CD4-positive, alpha-beta T cell treated with Interleukin-17A for 1 hour (primary cell): ENCODE data around the gene ERCC5.

ENCODE experiments used
- DNase-seq: peaks from one replicate; pipeline ENCODE4 v3.0.0-alpha.2; 2020

Gene ERCC5

GRCh38 chr13:102845630-102846260 lies at the start of gene ERCC5:
ERCC5 (plus strand) TSS chr13:102846032; CDS start chr13:102846267, 235 bp downstream.
- peak; percentile 97 for DNase-seq

- peak; percentile 79 for DNase-seq
Measured at GRCh38 chr13:102798581-102799425, 47.0 kb upstream of the ERCC5 start, which contains the start of the genes BIVM and POGLUT2. BIVM (plus strand) TSS chr13:102799119; CDS start chr13:102807268, 8,149 bp downstream. POGLUT2 (minus strand) TSS chr13:102798976; CDS start chr13:102798670, 306 bp downstream.

DNA sequence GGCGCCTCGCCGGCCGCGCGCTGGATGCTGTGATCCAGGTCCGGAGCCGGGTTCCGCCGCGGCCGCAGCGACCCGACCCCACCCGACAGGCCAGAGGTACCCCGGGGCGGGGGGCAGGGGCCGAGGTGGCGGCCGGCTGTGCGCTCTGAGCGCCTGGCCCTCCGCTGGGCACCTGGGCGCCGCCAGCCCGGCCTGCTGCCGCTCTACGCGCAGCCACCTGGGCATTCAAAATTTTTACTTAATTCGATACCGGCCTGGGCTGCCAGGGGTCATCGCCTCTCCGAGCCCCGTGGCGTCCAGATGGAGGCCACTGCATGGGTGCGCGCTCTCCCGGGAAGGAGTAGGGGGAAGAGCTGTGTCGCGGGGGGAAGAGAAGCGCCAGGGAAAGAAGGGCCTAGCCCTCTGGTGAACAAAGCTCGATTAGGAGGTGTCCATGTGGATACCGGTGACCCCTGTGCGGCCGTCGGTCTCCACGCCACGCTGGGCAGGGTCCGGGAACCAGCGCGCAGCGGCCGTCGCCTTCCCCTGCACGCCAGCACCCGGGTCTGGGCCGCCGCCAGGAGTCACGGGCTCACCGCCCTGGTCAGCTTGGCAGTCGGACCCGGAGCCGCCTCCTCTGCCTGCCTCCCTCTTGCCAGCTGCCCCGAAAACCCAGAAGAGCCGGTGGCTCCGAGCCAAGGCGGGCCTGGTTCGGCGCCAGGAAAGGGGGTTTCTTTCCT lies 46.2 kb upstream of the ERCC5 start:
- DNase-seq: no peak

GRCh38 chr13:102800145-102801041 lies 45.4 kb upstream of the ERCC5 start:
- peak; percentile 87 for DNase-seq

GRCh38 chr13:102805680-102806079 lies 40.2 kb upstream of the ERCC5 start:
- DNase-seq: no peak

GRCh38 chr13:102807699-102808098 lies 38.1 kb upstream of the ERCC5 start:
- no peak for DNase-seq

DNA sequence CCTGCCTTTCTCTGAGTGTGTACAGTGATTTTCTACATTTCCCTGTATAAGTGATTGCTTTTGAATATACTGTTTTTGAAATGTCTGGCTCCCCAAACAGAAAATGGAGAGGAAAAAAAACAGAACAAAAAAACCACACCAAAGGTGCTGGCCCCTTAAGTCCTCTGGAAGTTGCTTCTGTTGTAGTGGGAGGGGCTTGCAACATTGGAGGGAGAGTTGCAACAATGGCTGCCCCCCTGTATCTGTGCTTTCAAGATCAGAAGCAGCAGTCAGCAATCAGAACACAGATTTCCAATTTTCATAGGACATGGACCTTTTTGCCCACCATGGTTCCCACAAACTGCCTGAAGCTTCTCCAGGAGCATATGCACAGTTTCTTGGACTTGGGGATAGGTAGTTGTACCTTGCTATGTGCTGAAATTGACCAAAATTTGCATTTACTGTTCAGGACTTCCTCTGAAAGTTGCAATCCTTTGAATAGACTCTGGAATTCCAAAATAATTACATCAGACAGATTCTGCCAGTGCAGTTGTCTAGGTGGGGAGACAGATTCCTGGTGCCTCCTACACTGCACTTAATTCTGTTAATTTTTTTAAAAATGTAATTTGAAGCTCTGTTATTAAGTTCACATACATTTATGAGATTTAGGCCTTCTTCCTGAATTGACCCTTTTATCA lies 33.1 kb upstream of the ERCC5 start:
- DNase-seq: no peak

DNA sequence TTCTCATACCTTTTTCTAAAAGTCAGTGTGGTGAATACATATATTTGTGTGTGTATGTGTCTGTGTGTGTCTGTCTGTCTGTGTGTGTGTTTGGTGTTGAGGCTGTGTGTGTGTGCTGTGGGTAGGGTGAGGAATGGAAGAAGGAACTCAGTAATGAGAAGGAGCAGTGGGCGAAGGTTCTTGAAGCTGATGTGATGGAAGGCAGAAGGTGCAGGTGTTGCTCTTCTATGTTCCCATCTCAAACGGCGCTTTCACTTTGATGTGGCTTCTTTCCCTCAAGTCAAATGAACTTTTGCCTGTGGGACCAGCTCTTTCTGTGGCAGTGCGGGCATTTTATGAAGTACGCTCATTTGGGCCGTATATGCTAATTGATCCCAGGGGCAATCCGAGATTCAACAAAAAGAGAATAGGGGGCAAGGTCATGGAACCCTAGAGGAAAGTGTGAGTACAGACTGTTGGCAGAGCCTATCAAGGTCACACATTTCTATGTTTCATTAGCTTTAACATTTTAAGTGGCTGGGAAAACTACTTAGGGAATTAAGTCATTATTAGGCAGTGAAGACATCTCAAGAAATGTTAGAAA lies 31.7 kb upstream of the ERCC5 start:
- no peak for DNase-seq

GRCh38 chr13:102814793-102815192 lies 31.0 kb upstream of the ERCC5 start:
- no peak for DNase-seq

DNA sequence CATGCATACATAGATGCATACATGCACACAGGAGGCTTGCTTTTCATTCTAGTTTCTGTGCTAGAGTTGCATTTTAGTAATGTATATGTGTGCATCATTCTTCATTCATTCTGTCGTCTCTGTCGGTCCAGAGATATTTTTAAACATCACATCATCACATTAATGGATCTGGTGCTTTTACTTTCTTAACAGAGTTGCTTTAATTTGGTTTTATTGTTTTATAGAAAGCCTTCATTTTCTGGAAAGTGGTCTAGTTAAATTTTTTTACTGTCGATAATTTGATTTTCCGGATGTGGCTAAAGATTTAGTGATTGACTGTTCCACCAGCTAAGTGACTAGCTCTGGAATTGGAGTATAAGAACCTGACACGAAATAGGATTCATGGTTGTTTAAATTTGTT lies 30.0 kb upstream of the ERCC5 start:
- no peak for DNase-seq

DNA sequence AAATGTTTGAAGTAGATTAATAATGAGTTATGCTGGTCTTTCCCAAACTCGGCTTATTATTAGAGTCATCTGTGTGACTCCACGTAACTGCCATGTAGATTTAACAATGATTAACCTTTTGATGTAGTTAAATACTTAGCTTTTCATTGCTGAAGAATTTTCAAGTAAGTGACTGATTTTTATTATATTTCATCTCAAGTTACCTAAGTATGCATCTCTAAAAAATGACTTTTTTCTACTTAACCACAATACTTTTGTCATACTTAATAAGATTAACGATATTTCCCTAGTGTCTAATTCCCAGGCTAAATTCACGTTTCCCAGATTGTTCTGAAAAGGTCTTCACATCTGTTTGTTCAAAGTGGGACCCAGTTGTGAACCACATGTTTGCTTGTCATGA lies 29.1 kb upstream of the ERCC5 start:
- DNase-seq: no peak

GRCh38 chr13:102817241-102817640 lies 28.6 kb upstream of the ERCC5 start:
- no peak for DNase-seq

DNA sequence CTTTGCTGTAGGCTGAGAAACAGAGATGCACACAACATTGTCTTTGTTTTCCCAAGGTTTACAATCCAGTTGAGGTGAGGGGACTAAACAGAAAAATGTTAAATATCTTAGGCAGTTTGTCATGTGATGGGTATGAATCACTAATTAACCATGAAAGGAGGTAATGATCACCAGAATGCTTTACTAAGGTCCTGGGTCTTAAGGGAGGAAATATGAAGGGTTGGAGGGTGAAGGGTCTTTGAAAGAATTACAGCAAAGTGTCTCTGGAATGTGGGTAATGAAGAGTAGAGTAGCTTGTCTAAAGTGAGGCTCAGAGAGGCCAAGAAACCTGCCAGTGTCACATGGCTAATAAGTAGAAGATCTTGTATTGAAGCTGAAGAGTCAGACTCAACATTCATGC lies 27.9 kb upstream of the ERCC5 start:
- no peak for DNase-seq

DNA sequence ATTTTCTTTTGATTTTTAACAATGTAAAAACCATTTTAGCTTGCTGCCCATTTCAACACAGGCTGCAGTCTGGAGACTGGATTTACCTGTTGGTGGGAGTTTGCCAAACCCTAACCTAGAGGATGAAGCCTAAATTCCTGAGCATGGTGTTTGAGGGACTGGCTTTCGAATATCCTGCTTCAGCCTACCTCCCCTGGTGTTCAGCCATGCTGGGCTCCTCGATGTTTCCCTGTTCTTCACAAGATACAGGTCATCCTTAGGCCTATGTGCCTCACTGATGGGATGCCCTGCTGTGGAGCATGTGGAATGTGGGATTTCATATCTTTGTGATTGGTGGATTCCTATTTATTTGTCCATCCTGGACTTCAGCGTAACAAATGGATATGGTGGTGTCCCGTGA lies 20.4 kb upstream of the ERCC5 start:
- no peak for DNase-seq

DNA sequence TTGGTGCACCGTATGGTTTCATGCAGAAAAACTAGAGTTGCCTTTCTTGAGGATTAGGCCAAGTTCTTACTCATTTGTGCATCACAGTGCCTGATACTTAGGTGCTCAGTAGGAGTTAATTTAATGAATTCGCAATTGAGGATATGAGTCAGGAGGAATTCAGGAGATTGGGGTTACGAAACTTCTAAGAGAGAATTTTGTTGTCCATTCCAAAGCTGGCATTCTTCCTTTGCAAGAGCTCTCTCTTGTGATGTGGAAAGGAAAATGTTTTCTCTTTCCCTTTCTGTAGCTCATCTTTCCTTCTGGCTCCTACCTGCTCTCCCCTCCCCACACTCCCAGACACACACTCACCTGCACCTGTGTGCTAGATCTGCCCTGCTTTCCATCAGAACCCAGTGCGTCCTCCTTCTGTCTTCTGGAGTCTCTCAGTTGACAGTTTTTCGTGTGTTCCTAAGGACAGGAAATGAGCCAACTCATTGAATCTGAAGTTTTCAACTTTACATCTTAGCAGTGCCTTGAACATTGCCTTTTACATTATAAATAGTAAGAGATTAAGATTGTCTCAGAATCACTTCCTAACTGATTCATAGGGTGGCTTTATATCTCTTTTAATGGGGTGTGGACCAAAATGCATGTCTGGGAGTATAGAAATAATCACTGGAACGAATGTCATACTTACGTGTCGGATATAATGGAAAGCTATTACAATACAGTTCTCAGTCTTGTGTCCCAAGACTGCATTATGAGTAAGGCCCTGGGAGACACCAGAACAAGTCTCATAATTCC lies 19.7 kb upstream of the ERCC5 start:
- DNase-seq: no peak

- no peak for DNase-seq
Measured at GRCh38 chr13:102830646-102831045, 15.2 kb upstream of the ERCC5 start.

DNA sequence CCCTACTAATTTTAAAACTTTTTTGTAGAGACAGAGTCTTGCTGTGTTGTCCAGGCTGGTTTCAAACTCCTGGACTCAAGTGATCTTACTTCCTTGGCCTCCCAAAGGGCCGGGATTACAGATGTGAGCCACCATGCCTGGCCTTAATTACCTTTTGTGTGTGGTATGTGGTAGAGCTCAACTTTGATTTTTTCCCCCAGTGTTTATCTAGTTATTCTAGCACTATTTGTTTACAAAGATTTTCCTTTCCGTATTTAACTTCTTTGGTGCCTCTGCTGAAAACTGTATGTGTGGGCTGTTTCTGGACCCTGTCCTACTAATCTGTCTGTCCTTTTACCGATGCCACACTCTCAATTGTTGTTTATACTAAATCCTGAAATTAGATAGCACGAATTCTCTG lies 9.4 kb upstream of the ERCC5 start:
- DNase-seq: no peak

DNA sequence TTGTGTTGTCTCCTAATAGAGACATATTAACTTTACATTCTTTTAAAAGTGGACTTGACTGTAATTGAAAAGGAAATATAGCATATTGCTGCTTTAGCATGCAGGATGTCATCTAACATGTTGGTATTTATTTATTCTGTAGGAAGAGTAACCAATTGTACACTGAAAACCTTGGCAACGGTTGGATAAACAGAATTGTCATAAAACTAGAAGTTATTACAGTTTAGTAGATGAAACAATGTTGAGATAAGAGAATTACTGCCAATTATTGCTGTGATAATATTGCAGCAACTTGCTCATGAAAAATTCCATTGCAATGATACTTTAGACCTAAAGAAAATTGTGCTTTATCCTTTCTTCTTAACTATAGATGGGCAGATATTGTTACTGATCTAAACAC lies 7.6 kb upstream of the ERCC5 start:
- no peak for DNase-seq

- DNase-seq: no peak
Measured at GRCh38 chr13:102838982-102839381, 6.8 kb upstream of the ERCC5 start.

DNA sequence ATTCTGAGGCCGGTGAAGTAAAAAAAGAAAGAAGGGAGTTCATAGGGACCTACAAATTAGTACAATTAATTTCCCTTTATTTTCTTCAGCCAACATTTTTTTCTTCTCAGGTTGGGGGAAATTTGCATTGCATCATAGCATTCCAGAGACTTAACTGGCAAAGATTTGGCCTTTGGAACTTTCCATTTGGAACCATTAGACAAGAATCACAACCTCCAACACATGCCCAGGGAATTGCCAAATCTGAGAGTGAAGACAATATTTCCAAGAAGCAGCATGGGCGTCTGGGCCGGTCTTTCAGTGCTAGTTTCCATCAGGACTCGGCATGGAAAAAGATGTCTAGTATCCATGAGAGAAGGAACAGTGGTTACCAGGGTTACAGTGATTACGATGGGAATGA lies 6.4 kb upstream of the ERCC5 start:
- no peak for DNase-seq

DNA sequence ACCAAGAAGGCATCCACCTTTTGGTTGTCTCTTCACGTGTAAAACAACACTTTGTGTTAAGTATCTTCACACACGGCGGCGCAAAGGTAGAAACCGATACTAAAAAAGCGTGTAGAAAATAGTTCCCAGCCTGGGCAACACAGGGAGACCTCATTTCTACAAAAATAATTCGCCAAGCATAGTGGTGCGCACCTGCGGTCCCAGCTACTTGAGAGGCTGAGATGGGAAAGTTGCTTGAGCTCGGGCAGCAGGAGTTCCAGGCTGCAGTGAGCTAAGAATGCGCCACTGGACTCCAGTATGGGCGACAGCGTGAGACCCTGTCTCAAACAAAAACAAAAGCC lies 573 bp upstream of the ERCC5 start:
- no peak for DNase-seq
